G401 (cell line): ENCODE data around the gene TOB2. TPM values are rescaled to one million over a fixed set of nuclear protein-coding genes. Genes with fewer than 3 reads are reported as not detected.

ENCODE experiments used
- DNase-seq: peaks from one replicate; pipeline ENCODE4 v3.0.0-alpha.2; 2015; ENCODE audit warnings: low spot score
- in situ Hi-C: cut with HindIII; loops from 2 replicates; pipeline ENCODE4 v1.10.0; 2016; ENCODE audit warnings: low sequenced_read_pairs, mixed read lengths
- total RNA-seq: library from RNA; depleted of rRNA; stranded (reverse); fragments of >200 nt; shearing (Covaris generic); gene quantifications from 2 replicates; pipeline ENCODE4 v1.2.3, GENCODE V29; 2014; rRNA removed

Gene TOB2
- total RNA-seq, 1 experiment from 2014 or later, result 34.4 TPM

DNA sequence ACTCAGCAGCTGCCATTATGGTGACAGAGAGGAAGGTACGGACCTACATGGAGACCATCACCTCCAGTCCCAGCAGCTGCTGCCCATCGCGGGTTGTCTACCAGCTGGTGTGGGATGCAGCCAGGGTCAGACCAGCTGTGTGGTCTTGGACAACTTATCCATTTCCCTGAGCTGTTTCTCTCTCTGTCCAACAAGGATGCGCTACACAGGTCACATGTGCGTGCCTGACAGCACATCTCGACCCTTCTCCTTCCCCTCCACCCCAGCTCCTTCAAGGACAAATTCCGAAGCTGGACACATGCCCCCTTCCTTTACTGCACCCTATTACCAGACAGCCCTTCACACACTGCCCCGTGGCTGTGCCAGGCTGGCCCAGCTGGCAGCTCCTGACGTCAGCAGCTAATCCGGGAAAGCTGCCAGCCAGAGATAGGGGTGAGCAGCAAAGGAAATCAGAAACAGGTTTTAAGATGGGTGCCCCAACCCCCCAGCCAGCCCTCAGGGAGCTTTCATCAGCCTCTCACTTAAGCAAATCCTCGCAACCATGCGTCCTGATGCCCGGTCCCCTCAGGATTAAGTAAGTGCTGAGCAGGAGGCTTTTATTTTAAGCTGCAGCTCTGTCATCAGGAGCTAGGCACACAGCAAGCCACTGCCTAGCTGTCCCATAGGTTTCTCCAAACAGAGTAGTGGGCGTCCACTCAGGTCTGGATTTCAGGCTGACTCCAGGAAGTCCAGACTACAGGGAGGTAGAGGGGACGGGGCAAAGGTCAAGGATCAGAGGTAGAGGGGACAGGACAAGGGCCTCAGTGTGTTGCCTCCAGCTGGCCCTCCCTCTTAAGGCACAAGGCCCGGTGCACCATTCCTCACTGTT, 44.6 kb downstream of the TOB2 start:
- peak; percentile 92 for DNase-seq
- in situ Hi-C loops, result no loop called here

DNA sequence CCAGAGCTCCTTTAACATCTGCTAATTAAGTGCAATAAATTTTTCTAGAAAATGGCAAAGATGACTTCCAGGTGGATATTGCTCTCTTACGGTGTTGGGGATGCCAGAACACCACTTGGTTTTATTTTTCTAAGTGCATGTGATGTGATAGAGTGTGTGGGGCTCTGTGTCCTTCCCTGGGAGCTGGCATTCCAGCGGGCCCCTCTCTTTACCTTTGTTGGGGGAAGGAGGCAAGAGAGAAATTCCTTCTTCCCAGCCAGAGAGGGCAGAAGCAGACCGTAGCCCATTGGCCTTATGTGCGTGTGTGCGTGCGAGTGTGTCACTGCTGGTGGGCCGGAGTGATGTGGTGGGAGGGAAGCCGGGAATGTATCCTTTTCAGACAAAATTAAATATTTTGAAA, 47.7 kb downstream of the TOB2 start:
- in situ Hi-C loops, result no loop called here
- no peak for DNase-seq

DNA sequence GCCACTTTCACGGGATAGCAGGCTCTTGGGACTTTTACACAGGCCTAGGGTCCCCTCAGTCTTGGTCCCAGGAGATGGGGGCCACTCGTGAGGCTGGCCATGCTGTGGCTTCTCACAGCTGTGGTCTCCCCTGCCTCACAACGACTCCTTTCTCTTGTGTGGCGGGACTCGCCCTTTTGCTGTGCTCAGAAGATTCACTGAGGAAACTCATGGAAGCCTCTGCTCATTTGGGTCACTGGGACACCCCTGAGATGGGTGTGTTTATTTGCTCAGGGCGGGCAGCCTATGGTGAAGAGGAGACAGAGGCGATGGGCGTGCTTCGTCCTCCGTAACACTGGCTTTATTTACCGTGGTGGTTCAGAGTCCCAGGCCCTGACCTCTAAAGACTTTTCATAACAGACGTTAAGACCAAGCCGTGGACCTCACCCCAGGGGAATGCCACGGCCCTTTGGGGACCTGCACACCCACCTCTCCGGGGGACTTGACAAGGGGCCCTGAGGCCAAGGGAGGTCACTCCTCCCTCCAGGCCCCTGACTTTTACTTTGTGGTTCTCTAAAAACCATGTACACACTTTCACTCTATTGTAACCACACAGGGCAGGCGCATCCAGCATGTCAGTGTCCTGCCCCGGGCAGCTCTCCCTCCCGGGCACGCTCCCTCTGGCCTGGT, 49.3 kb downstream of the TOB2 start:
- DNase-seq, result no peak
- in situ Hi-C loops, result no loop called here

DNA sequence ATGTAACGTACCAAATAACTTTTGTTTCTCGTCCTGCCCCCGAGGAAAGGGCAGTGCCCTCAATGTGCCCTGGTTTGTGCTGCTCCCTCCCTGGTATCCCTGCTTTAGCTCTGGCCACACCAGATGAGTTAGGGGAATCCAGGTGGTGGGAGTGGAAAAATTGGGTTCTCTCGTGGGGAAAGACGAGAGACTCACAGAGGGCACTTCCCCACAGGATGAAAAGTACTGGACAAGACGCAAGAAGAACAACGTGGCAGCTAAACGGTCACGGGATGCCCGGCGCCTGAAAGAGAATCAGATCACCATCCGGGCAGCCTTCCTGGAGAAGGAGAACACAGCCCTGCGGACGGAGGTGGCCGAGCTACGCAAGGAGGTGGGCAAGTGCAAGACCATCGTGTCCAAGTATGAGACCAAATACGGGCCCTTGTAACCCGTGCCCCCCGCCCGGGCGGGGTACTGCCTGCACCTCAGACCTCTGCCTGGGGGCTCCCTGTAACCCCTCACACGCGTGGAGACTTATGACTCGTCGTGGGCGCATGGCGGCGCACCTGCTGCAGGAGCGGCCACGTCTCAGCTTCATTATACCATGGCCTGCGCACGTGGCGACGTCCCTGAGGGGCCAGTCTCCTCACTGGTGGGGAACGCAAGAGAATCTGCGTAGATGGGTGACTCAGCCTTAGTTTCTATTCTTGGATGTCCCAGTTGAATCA, 50.9 kb downstream of the TOB2 start:
- in situ Hi-C loops, result no loop called here
- DNase-seq, result no peak

DNA sequence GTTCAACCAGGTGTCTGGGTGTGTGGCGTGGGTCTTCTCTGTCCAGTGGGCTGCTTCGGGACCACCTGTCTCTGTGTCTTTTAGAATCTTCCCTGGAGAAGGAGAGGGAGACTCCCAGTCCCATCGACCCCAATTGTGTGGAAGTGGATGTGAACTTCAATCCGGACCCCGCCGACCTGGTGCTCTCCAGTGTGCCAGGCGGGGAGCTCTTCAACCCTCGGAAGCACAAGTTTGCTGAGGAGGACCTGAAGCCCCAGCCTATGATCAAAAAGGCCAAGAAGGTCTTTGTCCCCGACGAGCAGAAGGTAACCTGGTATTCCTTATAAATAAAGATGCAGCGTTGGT, 52.6 kb downstream of the TOB2 start:
- DNase-seq, result no peak
- in situ Hi-C loops, result no loop called here

DNA sequence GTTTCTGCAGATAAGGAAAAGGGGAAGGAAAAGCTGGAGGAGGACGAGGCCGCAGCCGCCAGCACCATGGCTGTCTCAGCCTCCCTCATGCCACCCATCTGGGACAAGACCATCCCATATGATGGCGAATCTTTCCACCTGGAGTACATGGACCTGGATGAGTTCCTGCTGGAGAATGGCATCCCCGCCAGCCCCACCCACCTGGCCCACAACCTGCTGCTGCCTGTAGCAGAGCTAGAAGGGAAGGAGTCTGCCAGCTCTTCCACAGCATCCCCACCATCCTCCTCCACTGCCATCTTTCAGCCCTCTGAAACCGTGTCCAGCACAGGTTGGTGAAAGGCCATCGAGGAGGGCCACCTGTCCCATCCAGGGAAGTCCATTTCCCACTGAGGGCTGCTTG, 59.3 kb downstream of the TOB2 start:
- in situ Hi-C loops, result no loop called here
- peak; percentile 90 for DNase-seq

DNA sequence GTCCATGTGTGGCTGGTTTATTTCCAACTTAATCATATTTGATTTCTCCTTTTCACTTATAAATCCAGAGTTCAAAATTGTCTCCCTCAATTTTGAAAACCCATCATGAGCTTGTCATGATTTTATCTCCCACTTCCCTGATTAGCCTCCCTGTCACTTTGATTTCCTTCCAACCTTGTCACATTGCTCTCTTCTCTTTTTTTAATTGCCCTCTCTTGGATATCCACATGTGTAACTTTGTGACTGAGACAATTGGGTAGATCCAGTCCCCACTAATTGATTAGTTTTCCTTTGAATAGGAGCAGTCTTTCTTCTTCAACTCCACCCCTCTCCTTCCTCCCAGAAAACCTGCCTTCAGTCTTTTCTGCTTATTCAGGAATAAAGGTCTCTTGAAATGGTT, 62.5 kb downstream of the TOB2 start:
- no peak for DNase-seq
- in situ Hi-C loops, result no loop called here

Other genes with a start within 250 kb of the TOB2 start
- gene L3MBTL2, start 241.5 kb downstream of the TOB2 start, total RNA-seq, result 43.8 and 53.1 TPM in 2 replicates
- gene CHADL, start 205.9 kb downstream of the TOB2 start, total RNA-seq, result 0.75 and 4.3 TPM in 2 replicates
- gene RANGAP1, start 160.6 kb downstream of the TOB2 start, total RNA-seq, result 235 and 240 TPM in 2 replicates
- gene ZC3H7B, start 145.3 kb downstream of the TOB2 start, total RNA-seq, result 53.2 and 64.4 TPM in 2 replicates
- 4.1 and 12.8 TPM in 2 replicates for gene TEF, start 64.9 kb downstream of the TOB2 start, total RNA-seq
- 133 and 134 TPM in 2 replicates for gene PHF5A, start 21.9 kb upstream of the TOB2 start, total RNA-seq
- 171 and 184 TPM in 2 replicates for gene ACO2, start 22.3 kb upstream of the TOB2 start, total RNA-seq
- 33.8 and 35.3 TPM in 2 replicates for gene POLR3H, start 97.7 kb upstream of the TOB2 start, total RNA-seq
- gene CSDC2, start 114.2 kb upstream of the TOB2 start, total RNA-seq, result 10.6 and 11.2 TPM in 2 replicates
- gene PMM1, start 143.0 kb upstream of the TOB2 start, total RNA-seq, result 21.8 and 46.8 TPM in 2 replicates
- 22.8 and 33.0 TPM in 2 replicates for gene DESI1, start 174.2 kb upstream of the TOB2 start, total RNA-seq
- gene XRCC6, start 174.5 kb upstream of the TOB2 start, total RNA-seq, result 647 and 807 TPM in 2 replicates
- gene SNU13, start 242.1 kb upstream of the TOB2 start, total RNA-seq, result 152 and 186 TPM in 2 replicates